Cardiac fibroblast (primary cell): ENCODE data around the gene ANXA8.

Source experiments
- DNase-seq, 2 donors: peaks; one replicate each; pipeline versions ENCODE4 v3.0.0 to v3.0.0-alpha.2; 2010; ENCODE audit warnings: low read depth in 2 of 2
- H3K4me3 ChIP-seq, 2 donors: replicated peaks in 1 of 2; 1 replicate in 1 of 2; 2 replicates in 1 of 2; pipeline ENCODE4 v1.5.1; 2011; ENCODE audit warnings: low read depth in 2 of 2, low read length in 2 of 2, mild to moderate bottlenecking in 2 of 2, moderate library complexity in 1 of 2
- CTCF ChIP-seq: IDR thresholded peaks from one replicate; pipeline ENCODE4 v1.5.1; 2011; ENCODE audit warnings: low read depth, mild to moderate bottlenecking, low read length, inconsistent platforms

Gene ANXA8

GRCh38 chr10:47452495-47453140 lies 31.3 kb downstream of the ANXA8 start:
- no peak overlapping the region for H3K4me3 ChIP-seq
- DNase-seq, result no peak
- TF ChIP-seq CTCF, result no peak

DNA sequence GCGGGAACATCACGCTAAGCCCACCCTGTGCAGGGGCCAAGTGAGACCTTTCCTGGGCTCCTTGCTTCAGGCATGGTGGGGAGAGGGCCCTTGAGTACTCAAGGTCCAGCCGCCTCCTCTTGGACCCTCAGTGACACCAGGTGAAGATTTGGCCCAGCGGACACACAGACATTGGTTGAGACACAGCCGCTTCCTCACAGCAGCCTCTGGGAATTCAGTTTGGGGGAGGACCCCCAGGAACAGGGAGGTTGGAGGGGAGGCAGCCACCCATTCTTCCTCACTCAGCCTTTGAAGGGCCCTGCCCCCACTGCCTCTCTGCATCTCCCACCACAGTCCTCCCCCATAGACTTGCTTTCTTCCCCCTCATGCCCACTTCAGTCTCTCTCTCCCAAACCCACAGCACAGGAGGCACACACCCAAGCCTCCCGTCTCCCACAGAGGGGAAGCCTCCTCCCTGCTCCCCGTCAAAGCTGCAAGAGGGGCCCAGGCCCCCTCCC lies 31.9 kb downstream of the ANXA8 start:
- DNase-seq, result no peak
- TF ChIP-seq CTCF, result no peak
- H3K4me3 ChIP-seq, result no peak overlapping the region

GRCh38 chr10:47451273-47451997 lies 32.5 kb downstream of the ANXA8 start:
- no peak overlapping the region for H3K4me3 ChIP-seq
- TF ChIP-seq CTCF, result no peak
- no peak for DNase-seq

DNA sequence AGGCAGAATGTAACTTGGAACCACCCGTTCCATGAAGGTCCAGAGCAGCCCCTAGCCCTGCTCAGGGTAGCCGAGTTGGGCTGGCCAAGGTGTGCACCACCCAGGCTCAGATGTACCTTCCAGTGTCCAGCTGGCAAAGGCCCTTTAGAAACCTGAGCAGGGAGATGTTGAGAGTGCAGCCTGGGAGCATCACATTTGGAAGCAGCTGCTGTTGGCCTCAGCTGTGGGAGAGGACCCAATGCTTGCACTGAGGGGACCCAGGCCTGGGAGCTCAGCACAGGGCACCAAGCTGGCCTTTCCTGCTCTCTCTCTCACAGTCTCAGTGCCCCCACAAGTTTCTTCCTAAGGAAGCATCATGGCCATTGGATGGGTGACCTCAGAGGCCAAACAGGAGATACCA lies 33.5 kb downstream of the ANXA8 start:
- H3K4me3 ChIP-seq, result no peak overlapping the region
- no peak for TF ChIP-seq CTCF
- DNase-seq, result no peak

GRCh38 chr10:47449979-47450378 lies 33.9 kb downstream of the ANXA8 start:
- DNase-seq, result no peak
- no peak for TF ChIP-seq CTCF
- H3K4me3 ChIP-seq, result no peak overlapping the region

GRCh38 chr10:47449102-47449978 lies 34.6 kb downstream of the ANXA8 start:
- DNase-seq, result no peak
- no peak for TF ChIP-seq CTCF

More at GRCh38 chr10:47449102-47449978, 34.6 kb downstream of the ANXA8 start:
- H3K4me3 ChIP-seq, result no peak overlapping the region
